NB4 (cell line): ENCODE measurements around the gene BICRA.
A peak's percentile ranks its signal among the peaks of the same experiment; 100 is the strongest.

ENCODE experiments used
- DNase-seq: peaks from one replicate; pipeline ENCODE4 v3.0.0; 2010; ENCODE audit warnings: low read depth
- H3K4me3 ChIP-seq: one replicate; pipeline ENCODE4 v1.5.1; 2011; ENCODE audit warnings: mild to moderate bottlenecking, low read depth, low read length, moderate library complexity
- MYC ChIP-seq: IDR thresholded peaks from 2 replicates; pipeline ENCODE4 v1.6.1; 2011; ENCODE audit warnings: low read depth, low read length
- POLR2A ChIP-seq: IDR thresholded peaks from 2 replicates; pipeline ENCODE4 v1.6.1; 2011; ENCODE audit warnings: mild to moderate bottlenecking; ENCODE audit not compliant: insufficient read length; ENCODE audit errors: extremely low read depth
- TF ChIP-seq, protein P1 (sequence below): IDR thresholded peaks from 2 replicates; pipeline ENCODE4 v1.6.1; 2011; ENCODE audit warnings: low read depth, low read length
- TF ChIP-seq, protein P2 (sequence below): IDR thresholded peaks from one replicate; pipeline ENCODE4 v1.5.1; 2012; ENCODE audit warnings: low read depth, low read length

BICRA gene

DNA sequence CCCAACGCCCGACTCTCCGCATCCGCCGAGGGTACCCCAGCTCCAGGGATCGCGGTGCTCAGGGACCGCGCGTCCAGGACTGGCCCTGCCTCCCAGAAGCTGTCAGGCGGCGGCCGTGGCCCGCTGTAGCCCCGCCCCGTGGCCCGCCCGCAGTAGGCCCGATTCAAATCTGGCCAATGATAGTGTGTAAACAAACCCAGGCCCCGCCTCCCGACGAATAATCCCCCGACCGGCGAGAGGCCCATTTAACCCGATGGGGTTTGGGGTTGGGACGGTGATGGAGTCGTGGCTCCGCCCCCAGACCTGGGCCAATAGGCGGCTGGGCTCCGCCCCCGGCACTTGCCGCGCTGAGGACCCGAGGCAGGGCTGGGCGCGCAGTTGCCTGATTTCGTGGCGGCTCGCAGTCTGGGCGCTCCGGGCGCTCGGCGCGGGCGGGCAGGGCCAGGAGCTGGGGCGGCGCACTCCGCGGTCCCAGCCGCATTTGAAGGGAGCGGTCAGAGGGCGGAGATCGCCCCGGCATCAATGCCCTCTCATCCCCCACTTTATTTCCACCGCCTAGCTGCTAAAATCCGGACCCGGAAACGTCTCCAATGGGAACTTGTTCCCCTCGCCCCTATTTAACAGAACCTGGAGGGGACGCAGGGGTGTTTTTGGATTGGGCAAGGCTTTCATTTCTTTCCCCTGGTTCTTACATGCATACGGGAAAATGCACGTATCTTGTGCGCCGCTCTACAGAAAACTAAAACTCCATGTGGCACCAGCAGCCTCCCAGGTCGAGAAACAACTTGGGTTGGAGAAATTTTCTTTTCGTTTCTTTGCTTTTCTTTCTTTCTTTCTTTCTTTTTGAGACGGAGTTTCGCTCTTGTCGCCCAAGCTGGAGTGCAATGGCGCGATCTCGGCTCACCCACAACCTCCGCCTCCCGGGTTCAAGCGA, 8.4 kb upstream of the BICRA start:
- peak; percentile 100 for DNase-seq
- TF ChIP-seq, protein P1, sequence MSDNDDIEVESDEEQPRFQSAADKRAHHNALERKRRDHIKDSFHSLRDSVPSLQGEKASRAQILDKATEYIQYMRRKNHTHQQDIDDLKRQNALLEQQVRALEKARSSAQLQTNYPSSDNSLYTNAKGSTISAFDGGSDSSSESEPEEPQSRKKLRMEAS: peak; percentile 39; the same call in 1 of the 2 replicates
- peak; percentile 39; the same call in 1 of the 2 replicates for TF ChIP-seq MYC
- TF ChIP-seq, protein P2, sequence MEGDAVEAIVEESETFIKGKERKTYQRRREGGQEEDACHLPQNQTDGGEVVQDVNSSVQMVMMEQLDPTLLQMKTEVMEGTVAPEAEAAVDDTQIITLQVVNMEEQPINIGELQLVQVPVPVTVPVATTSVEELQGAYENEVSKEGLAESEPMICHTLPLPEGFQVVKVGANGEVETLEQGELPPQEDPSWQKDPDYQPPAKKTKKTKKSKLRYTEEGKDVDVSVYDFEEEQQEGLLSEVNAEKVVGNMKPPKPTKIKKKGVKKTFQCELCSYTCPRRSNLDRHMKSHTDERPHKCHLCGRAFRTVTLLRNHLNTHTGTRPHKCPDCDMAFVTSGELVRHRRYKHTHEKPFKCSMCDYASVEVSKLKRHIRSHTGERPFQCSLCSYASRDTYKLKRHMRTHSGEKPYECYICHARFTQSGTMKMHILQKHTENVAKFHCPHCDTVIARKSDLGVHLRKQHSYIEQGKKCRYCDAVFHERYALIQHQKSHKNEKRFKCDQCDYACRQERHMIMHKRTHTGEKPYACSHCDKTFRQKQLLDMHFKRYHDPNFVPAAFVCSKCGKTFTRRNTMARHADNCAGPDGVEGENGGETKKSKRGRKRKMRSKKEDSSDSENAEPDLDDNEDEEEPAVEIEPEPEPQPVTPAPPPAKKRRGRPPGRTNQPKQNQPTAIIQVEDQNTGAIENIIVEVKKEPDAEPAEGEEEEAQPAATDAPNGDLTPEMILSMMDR: no peak
- TF ChIP-seq POLR2A: peak; percentile 98
- H3K4me3 ChIP-seq: peak overlapping the region; percentile 90

DNA sequence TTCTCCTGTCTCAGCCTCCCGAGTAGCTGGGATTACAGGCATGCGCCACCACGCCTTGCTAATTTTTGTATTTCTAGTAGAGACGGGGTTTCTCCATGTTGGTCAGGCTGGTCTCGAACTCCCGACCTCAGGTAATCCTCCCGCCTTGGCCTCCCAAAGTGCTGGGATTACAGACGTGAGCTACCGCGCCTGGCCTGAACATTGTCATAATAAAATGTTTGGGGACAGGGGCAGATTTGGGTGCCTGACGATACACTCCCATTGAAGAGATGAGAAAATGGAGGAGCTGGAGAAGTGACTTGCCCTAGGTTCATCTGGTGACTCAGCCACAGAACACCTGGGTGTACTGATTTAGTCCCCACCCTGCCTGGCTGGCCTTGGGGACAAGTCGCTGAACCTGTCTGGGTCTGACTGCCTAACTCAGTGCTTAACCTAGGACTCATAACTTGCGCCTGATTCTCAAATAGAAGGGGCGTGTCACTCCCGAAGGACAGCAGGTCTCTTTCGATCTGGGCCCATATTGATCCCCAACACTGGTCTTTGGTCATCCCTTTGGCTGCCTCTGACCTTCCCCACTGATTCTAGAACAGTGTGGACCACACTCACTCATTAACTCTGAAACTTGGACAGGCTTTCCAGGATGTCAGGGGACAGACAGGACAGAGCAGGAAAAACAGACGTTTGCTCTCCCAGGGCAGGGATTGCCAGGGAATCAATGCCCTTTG, 7.6 kb upstream of the BICRA start:
- TF ChIP-seq, protein P2: no peak
- peak; percentile 46 for DNase-seq
- H3K4me3 ChIP-seq: peak overlapping the region; percentile 90

DNA sequence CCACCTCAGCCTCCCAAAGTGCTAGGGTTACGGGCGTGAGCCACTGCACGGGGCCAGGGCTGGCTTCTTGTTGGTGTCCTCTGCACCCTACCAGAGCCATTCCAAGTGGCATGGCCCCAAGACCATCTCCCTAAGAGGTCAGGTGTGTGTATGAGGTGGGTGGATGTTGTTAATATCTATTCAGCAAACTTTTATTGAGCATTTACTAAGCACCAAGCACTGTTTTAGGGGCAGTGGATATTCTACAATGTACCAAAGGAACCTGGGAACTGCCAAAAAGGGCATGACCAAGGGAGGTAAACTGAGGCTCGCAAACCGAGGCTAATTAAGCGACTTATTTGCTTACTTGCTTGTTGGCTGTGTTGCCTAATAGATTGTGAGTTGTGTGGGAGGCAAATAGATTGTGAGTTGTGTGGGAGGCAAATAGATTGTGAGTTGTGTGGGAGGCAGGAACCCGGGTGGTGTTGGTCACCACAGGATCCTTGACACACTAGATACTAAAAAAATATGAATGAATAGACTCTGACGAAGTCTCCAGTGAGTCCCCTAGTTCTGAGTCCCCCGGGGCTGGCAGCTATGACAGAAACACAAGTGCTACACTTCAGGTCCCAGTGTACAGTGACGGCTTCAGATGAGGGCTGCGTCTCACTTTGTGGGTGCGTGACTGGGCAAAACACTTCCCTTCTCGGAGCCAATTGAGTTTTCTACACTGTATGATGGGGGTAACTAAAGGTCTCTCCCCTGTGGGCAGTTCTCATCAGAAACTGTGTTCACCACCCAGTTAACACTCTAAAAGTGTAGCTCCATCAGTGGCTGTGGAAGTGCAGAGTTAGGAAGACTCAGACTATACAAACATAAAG, 5.0 kb upstream of the BICRA start:
- no peak overlapping the region for H3K4me3 ChIP-seq
- no peak for TF ChIP-seq POLR2A
- TF ChIP-seq, protein P2: no peak
- TF ChIP-seq, protein P1: no peak
- no peak for TF ChIP-seq MYC
- peak; percentile 77 for DNase-seq

DNA sequence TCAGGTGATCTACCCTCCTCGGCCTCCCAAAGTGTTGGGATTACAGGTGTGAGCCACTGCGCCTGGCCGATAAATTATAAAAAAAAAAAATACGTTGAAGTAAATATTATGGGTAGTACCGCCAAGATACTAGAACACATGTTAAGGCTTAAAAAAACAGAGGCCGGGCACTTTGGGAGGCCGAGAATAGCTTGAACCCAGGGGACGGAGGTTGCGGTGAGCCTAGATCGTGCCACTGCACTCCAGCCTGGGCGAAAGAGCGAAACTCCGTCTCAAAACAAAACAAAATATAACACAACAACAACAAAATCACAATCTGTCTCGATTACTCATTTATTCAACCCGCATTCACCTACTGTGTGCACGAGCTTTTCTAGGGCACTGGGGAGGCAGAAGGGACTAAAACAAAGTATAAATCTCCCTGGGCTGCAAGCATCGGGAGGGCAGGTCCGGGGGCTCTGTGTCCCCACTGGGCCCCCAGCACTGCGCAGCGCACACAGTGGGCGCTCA, 1.3 kb upstream of the BICRA start:
- DNase-seq: no peak
- no peak for TF ChIP-seq MYC
- TF ChIP-seq, protein P2: no peak
- H3K4me3 ChIP-seq: peak overlapping the region; percentile 77

DNA sequence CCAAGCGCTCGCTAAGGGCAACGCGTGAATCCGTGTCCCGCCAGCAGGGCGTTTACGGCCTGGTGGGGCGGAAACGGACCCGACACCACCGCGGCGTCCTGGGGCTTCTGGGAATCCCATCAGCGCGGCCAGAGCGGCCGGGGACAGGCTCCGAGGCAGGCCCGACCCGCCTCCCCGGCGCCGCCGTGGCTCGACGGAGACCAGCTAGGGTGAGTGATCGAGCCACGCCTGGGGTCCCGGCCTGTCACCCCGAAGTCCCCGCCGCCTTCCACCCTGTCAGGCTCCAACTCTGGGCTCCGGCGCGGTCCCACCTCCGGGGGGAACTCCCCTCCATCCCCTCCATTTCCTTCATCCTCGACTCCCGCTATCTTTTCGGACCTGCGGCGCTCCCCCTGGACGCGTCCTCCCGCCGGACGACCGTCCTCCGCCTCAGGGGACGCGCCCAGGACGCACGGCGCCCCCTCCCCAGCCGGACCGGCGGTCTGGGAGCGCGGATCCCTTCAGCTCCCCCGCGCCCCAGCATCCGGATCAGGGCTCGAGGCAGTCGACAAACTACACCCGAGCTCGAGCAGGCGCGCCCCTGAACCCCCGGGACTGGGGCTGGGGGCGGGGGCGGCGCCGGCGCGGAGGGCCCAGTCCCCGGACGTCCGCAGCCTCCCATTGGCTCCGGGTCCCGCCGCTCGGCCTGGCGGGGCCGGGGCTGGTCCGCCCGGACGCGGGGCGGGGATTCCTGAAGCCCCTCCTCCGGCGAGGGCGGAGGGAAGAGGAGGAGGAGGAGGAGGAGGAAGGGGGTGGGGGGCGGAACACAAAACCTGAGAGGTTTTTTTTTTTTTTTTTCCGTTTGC, 638 bp upstream of the BICRA start:
- H3K4me3 ChIP-seq: peak overlapping the region; percentile 77
- peak; percentile 100 for DNase-seq
- TF ChIP-seq POLR2A: peak; percentile 91
- TF ChIP-seq, protein P1: peak; percentile 78; the same call in 1 of the 2 replicates
- TF ChIP-seq MYC: peak; percentile 64; the same call in 1 of the 2 replicates
- TF ChIP-seq, protein P2: peak; percentile 29
